ENCODE data around the gene C1QTNF6. TPM values are rescaled to one million over a fixed set of nuclear protein-coding genes. Genes with fewer than 3 reads are reported as not detected.

C1QTNF6 gene
- total RNA-seq, 1 experiment from 2014 or later: 6.3 TPM

DNA sequence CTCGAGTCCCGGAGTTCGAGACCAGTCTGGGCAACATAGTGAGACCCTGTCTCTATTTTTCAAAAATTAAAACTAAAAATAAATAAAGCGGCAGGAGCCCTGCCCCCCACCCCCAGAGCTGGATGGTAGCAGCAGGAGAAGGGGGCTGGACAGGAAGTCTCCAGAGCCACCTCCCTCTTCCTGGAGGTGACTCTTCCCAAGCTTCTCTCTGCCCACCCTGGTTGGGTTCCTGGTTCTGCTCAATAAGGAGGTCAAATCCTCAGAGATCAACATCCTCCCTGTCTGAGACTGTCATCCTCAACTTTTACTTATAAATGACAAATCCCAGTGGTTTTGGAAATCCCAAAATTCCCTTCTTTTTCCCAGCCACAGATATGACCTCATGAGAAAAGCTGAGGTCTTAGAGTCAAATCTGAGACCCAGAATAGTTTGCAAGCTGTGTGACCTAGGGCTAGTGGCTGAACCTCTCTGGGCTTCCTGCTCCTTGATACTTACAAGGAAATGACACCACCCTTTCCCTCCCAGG lies 987 bp downstream of the C1QTNF6 start:
- Histone ChIP-seq H3K36me3 (ENCODE audit: insufficient read depth, low read length, poor library complexity, severe bottlenecking) (no peaks in the 10 kb centered on the region), H3K27ac (ENCODE audit: low read depth, low read length, poor library complexity, severe bottlenecking) (peak overlapping the region; percentile 92), H3K4me3 (ENCODE audit: low read depth, low read length, poor library complexity, severe bottlenecking) (peak overlapping the region; percentile 50), H3K27me3 (replicated peaks; ENCODE audit: insufficient read depth, low read depth, low read length, poor library complexity) (no peaks in the 10 kb centered on the region), H3K4me1 (ENCODE audit: insufficient read depth, low read length, poor library complexity, severe bottlenecking) (peaks cover 35% of the 10 kb centered on the region), H3K9me3 (ENCODE audit: low read depth, low read length, poor library complexity, severe bottlenecking) (no peaks in the 10 kb centered on the region)
- intact Hi-C loops (cut with micrococcal nuclease; ENCODE audit: unreplicated experiment): no loop called here
- no peak for TF ChIP-seq EZH2 (IDR thresholded peaks at IDR 0.05; ENCODE audit: borderline replicate concordance, low read depth, low read length, poor library complexity, severe bottlenecking)
- TF ChIP-seq, protein P1, sequence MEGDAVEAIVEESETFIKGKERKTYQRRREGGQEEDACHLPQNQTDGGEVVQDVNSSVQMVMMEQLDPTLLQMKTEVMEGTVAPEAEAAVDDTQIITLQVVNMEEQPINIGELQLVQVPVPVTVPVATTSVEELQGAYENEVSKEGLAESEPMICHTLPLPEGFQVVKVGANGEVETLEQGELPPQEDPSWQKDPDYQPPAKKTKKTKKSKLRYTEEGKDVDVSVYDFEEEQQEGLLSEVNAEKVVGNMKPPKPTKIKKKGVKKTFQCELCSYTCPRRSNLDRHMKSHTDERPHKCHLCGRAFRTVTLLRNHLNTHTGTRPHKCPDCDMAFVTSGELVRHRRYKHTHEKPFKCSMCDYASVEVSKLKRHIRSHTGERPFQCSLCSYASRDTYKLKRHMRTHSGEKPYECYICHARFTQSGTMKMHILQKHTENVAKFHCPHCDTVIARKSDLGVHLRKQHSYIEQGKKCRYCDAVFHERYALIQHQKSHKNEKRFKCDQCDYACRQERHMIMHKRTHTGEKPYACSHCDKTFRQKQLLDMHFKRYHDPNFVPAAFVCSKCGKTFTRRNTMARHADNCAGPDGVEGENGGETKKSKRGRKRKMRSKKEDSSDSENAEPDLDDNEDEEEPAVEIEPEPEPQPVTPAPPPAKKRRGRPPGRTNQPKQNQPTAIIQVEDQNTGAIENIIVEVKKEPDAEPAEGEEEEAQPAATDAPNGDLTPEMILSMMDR (conservative IDR thresholded peaks at IDR 0.05; ENCODE audit: low read depth, low read length): no peak
- ChIA-PET POLR2A (ENCODE audit: low non-redundant PET) (no interaction called here), CTCF (interaction anchor here (0.7 kb wide), 1 partner anchor 216 kb away, joined by 3 read pairs; no protein-coding TSS in a partner anchor)
- no peak for DNase-seq (ENCODE audit: low spot score)
- no TSS peak for BruUV-seq (replicated peaks)

DNA sequence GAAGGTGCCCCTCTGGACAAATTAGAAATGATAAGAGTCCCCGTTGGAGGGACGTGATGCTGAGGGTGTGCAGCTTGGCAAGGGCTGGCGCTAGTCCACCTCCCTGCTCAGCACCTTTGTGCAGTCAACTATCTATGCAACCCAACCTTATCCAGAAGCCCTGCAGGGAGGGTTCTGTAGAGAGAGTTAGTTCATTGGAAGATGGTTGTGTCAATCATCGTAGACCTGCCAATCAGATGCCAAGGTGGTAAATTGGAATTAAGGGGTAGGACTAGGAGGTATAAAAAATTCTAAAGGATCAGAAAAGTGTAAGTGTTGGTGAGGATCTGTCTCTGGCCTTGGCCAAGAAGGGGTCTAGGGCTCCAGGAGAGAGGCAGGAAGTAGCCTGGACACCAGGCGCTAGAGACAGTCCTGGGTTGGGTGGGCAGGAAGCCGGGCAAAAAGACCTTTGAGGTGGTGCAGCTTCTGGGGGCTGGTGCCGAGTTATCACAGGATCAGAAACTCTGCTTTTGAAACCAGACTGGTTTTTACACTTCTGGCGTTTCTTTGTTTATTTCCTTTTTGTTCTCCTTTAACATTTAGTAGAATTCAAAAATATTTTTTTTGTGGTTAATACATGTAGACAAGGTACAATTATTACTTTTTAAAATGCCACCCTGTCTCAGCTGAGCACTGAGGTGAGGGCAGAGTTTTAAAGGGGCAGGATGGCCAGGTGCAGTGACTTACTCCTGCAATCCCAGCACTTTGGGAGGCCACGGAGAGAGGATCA lies 1.6 kb downstream of the C1QTNF6 start:
- no peak for TF ChIP-seq EZH2 (IDR thresholded peaks at IDR 0.05; ENCODE audit: borderline replicate concordance, low read depth, low read length, poor library complexity, severe bottlenecking)
- TF ChIP-seq, protein P1 (conservative IDR thresholded peaks at IDR 0.05; ENCODE audit: low read depth, low read length): no peak
- intact Hi-C loops (cut with micrococcal nuclease; ENCODE audit: unreplicated experiment): no loop called here
- H3K4me1 ChIP-seq (ENCODE audit: insufficient read depth, low read length, poor library complexity, severe bottlenecking): peaks cover 35% of the 10 kb centered on the region
- peak overlapping the region; percentile 50 for H3K4me3 ChIP-seq (ENCODE audit: low read depth, low read length, poor library complexity, severe bottlenecking)
- BruUV-seq (replicated peaks): no TSS peak
- H3K27ac ChIP-seq (ENCODE audit: low read depth, low read length, poor library complexity, severe bottlenecking): peak overlapping the region; percentile 92
- H3K9me3 ChIP-seq (ENCODE audit: low read depth, low read length, poor library complexity, severe bottlenecking): no peaks in the 10 kb centered on the region
- DNase-seq (ENCODE audit: low spot score): peak; percentile 87
- no peaks in the 10 kb centered on the region for H3K27me3 ChIP-seq (replicated peaks; ENCODE audit: insufficient read depth, low read depth, low read length, poor library complexity)
- ChIA-PET CTCF (no interaction called here), POLR2A (ENCODE audit: low non-redundant PET) (no interaction called here)
- no peaks in the 10 kb centered on the region for H3K36me3 ChIP-seq (ENCODE audit: insufficient read depth, low read length, poor library complexity, severe bottlenecking)

DNA sequence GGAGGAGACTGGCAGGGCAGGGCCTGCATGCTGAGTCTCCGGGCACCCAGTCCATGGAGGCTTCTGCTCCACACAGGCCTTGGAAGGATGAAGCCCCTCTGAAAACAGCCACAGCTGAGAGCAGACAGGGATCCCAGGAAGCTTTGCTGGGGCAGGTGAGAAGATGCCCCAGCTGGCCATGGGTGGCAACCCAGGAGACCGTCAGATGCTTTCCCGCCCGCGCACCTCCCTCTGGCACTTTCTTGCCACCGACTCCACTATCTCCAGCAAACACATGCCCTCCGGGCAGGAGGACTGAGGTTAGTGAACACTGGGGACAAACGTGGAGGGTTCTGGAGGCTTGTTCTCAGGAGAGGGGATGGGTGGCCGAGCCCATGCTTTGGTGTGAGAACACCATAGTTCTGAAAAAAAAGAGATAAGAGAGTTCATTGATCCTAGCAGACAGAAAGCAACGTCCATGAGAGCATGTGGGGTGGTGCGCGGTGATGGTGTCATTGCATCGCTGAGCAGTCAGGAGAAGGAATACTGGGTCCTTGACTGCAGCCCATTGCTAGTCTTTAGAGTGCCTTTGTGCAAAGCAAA lies 2.3 kb downstream of the C1QTNF6 start:
- POLR2A ChIA-PET (ENCODE audit: low non-redundant PET): no interaction called here
- no TSS peak for BruUV-seq (replicated peaks)

More for the DNA sequence above, 2.3 kb downstream of the C1QTNF6 start:
- no peak for TF ChIP-seq EZH2 (IDR thresholded peaks at IDR 0.05; ENCODE audit: borderline replicate concordance, low read depth, low read length, poor library complexity, severe bottlenecking)
- TF ChIP-seq, protein P1 (conservative IDR thresholded peaks at IDR 0.05; ENCODE audit: low read depth, low read length): no peak
- DNase-seq (ENCODE audit: low spot score): no peak
- Histone ChIP-seq H3K36me3 (ENCODE audit: insufficient read depth, low read length, poor library complexity, severe bottlenecking) (no peaks in the 10 kb centered on the region), H3K4me3 (ENCODE audit: low read depth, low read length, poor library complexity, severe bottlenecking) (no peak overlapping the region), H3K4me1 (ENCODE audit: insufficient read depth, low read length, poor library complexity, severe bottlenecking) (peaks cover 35% of the 10 kb centered on the region), H3K27me3 (replicated peaks; ENCODE audit: insufficient read depth, low read depth, low read length, poor library complexity) (no peaks in the 10 kb centered on the region), H3K27ac (ENCODE audit: low read depth, low read length, poor library complexity, severe bottlenecking) (no peak overlapping the region), H3K9me3 (ENCODE audit: low read depth, low read length, poor library complexity, severe bottlenecking) (no peaks in the 10 kb centered on the region)
- intact Hi-C loops (cut with micrococcal nuclease; ENCODE audit: unreplicated experiment): no loop called here
- CTCF ChIA-PET: no interaction called here

All from A673 (cell line).